HepG2 (cell line): ENCODE measurements around the gene UQCRC1. TPM values are rescaled to one million over a fixed set of nuclear protein-coding genes. Genes with fewer than 3 reads are reported as not detected.

Experiments
- AKNA ChIP-seq: sonication (generic); formaldehyde crosslinking; IDR thresholded peaks from 2 replicates; pipeline ENCODE4 v1.4.0; 2020; ENCODE audit warnings: missing genetic modification reagents, borderline replicate concordance
- ARHGAP35 ChIP-seq: sonication (generic); formaldehyde crosslinking; IDR thresholded peaks from 2 replicates; pipeline ENCODE4 v1.9.0; 2022; ENCODE audit warnings: mild to moderate bottlenecking, inconsistent platforms, moderate library complexity, missing genetic modification reagents, borderline replicate concordance
- HOXA3 ChIP-seq: sonication (generic); formaldehyde crosslinking; IDR thresholded peaks from 2 replicates; pipeline ENCODE4 v1.5.0; 2020; ENCODE audit warnings: missing genetic modification reagents
- NFE2 ChIP-seq: sonication (generic); formaldehyde crosslinking; IDR thresholded peaks from 2 replicates; pipeline ENCODE4 v1.4.0; 2020; ENCODE audit warnings: missing genetic modification reagents
- PAX8 ChIP-seq: sonication (generic); formaldehyde crosslinking; IDR thresholded peaks from 2 replicates; pipeline ENCODE4 v1.8.0; 2022; ENCODE audit warnings: mild to moderate bottlenecking, missing genetic modification reagents, borderline replicate concordance
- RORA ChIP-seq: sonication (generic); formaldehyde crosslinking; IDR thresholded peaks from 2 replicates; pipeline ENCODE4 v1.5.0; 2020; ENCODE audit warnings: mild to moderate bottlenecking, missing genetic modification reagents, moderate library complexity
- TP53 ChIP-seq: sonication (generic); formaldehyde crosslinking; conservative IDR thresholded peaks from 2 replicates; pipeline ENCODE4 v1.4.0; 2020; ENCODE audit warnings: missing genetic modification reagents
- TRAFD1 ChIP-seq: sonication (generic); formaldehyde crosslinking; IDR thresholded peaks from 2 replicates; pipeline ENCODE4 v1.5.1; 2020; ENCODE audit warnings: missing genetic modification reagents, mild to moderate bottlenecking, borderline replicate concordance
- ZBTB46 ChIP-seq: sonication (generic); formaldehyde crosslinking; IDR thresholded peaks from 2 replicates; pipeline ENCODE4 v1.4.0; 2020; ENCODE audit warnings: mild to moderate bottlenecking, missing genetic modification reagents, borderline replicate concordance
- ZHX2 ChIP-seq, 2 experiments: sonication (generic) in 1 of 2; formaldehyde crosslinking in 1 of 2; IDR thresholded peaks; 2 replicates each; pipeline versions ENCODE4 v1.6.1 to v1.9.0; 2014 to 2022; ENCODE audit warnings: antibody characterized with exemption in 1 of 2, borderline replicate concordance in 1 of 2, inconsistent platforms in 1 of 2, low read depth in 1 of 2, missing genetic modification reagents in 1 of 2
- ZNF567 ChIP-seq: sonication (generic); formaldehyde crosslinking; IDR thresholded peaks from 2 replicates; pipeline ENCODE4 v1.8.1; 2023; ENCODE audit warnings: mild to moderate bottlenecking, missing genetic modification reagents, borderline replicate concordance
- ZNF652 ChIP-seq: IDR thresholded peaks from 2 replicates; pipeline ENCODE4 v1.6.1; 2016; ENCODE audit warnings: low read depth, borderline replicate concordance
- polyA plus RNA-seq, 8 experiments: library from polyadenylated mRNA; depleted of rRNA in 3 of 8; stranded (reverse) in 7 of 8; unstranded in 1 of 8; fragments of >200 nt; fragmentation: Illumina TruSeq in 4 of 8; extraction: Trizol in 4 of 8; gene quantifications; 2 replicates each; pipeline versions ENCODE4 v1.2.1 to v1.2.3, GENCODE V29; 2011 to 2016; ENCODE audit warnings: low read depth in 4 of 8, missing spikeins in 1 of 8, mixed read lengths in 1 of 8; ENCODE audit not compliant: insufficient read depth in 1 of 8
- total RNA-seq, 5 experiments: library from RNA; depleted of rRNA; stranded (reverse); fragments of >200 nt; fragmentation: Illumina TruSeq; extraction: Trizol; gene quantifications; 2 replicates each; pipeline ENCODE4 v1.2.3, GENCODE V29; 2016; ENCODE audit warnings: low read depth in 1 of 5

Gene UQCRC1
- total and polyA plus RNA-seq, 2 of the 13 experiments (the other 11 are each of a cell fraction or from before 2014, with no cell fraction given), result 316 to 680 TPM

GRCh38 chr3:48609088-48610005 is at the start of gene UQCRC1 (continued):
- peak; percentile 63; the same call in 1 of the 2 replicates for TF ChIP-seq TRAFD1
- peak; percentile 61; the same call in 1 of the 2 replicates for TF ChIP-seq ZNF652 (CRISPR knock-in tag)
- TF ChIP-seq TP53 (CRISPR knock-in tag), result no peak
- TF ChIP-seq NFE2 (CRISPR knock-in tag), result no peak
- no peak for TF ChIP-seq ZBTB46 (CRISPR knock-in tag)
- TF ChIP-seq ZHX2 (IDR thresholded peaks at IDR 0.05; ENCODE audit: low read depth), result peak; percentile 77
- no peak for TF ChIP-seq ZHX2 (CRISPR knock-in tag; IDR thresholded peaks at IDR 0.05; ENCODE audit: borderline replicate concordance)
- no peak for TF ChIP-seq ARHGAP35 (CRISPR knock-in tag)
- TF ChIP-seq HOXA3 (CRISPR knock-in tag), result peak; percentile 96
- 0 out of 2 replicates have a peak, but pooled peaks have one; percentile 23 for TF ChIP-seq PAX8
- peak; percentile 96 for TF ChIP-seq ZNF567
- no peak for TF ChIP-seq RORA (CRISPR knock-in tag)
- peak; percentile 21; the same call in 1 of the 2 replicates for TF ChIP-seq AKNA (CRISPR knock-in tag)
